ENCODE measurements around the gene CPM. TPM values are rescaled to one million over a fixed set of nuclear protein-coding genes. Genes with fewer than 3 reads are reported as not detected.

CPM gene
- total RNA-seq, 6 experiments from 2014 or later: 1.4 to 3.0 (median 2.3) TPM

DNA sequence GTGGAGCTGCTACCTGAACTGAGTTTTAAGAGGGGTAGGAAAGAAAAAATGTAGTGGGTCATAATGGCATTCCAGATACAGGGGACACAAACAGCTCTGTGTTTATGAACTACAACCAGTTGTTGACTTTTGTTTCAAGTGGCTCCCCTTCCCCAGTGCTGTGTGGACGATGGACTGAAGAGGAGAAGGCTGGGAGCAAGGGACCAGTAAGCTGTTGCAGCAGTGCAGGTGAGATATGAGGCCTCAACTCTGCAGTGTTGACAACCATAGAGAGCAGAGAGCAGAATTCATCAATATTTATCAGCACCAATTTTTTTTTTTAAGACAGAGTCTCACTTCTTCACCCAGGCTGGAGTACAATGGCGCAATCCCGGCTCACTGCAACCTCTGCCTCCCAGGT lies 78.4 kb downstream of the CPM start:
- Mint-ChIP-seq H3K27ac (no peak overlapping the region), H3K4me1 (ENCODE audit: low read depth) (no peaks in the 10 kb centered on the region), H3K27me3 (ENCODE audit: insufficient read depth) (peaks cover 28% of the 10 kb centered on the region), H3K9me3 (no peaks in the 10 kb centered on the region), H3K36me3 (ENCODE audit: low read depth) (no peaks in the 10 kb centered on the region), H3K4me3 (no peak overlapping the region; the same call in 1 of the 2 replicates)
- TF ChIP-seq, protein P1, sequence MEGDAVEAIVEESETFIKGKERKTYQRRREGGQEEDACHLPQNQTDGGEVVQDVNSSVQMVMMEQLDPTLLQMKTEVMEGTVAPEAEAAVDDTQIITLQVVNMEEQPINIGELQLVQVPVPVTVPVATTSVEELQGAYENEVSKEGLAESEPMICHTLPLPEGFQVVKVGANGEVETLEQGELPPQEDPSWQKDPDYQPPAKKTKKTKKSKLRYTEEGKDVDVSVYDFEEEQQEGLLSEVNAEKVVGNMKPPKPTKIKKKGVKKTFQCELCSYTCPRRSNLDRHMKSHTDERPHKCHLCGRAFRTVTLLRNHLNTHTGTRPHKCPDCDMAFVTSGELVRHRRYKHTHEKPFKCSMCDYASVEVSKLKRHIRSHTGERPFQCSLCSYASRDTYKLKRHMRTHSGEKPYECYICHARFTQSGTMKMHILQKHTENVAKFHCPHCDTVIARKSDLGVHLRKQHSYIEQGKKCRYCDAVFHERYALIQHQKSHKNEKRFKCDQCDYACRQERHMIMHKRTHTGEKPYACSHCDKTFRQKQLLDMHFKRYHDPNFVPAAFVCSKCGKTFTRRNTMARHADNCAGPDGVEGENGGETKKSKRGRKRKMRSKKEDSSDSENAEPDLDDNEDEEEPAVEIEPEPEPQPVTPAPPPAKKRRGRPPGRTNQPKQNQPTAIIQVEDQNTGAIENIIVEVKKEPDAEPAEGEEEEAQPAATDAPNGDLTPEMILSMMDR (IDR thresholded peaks at IDR 0.05): no peak
- no peak for DNase-seq

DNA sequence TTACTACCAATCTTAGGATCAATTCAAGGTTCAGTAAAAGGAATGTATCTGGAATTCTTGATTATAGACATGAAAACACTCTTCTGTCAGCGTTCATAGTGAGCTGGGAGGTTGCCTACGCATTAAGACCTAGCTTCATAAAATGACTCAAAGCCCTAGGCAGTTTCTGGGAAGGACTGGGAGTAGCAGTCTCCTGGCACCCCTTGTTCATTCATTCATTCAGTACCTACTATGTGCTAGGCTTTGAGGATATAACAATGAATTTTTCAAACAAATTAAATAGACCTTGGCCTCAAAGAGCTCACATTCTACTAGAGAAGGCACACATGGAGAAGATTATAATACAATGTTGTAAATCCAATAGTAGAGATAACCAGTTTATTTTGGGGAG lies 78.9 kb downstream of the CPM start:
- DNase-seq: no peak
- no peak overlapping the region for H3K27ac Mint-ChIP-seq
- no peaks in the 10 kb centered on the region for H3K9me3 Mint-ChIP-seq
- H3K4me3 Mint-ChIP-seq: no peak overlapping the region
- H3K27me3 Mint-ChIP-seq (ENCODE audit: insufficient read depth): peaks cover 32% of the 10 kb centered on the region
- H3K36me3 Mint-ChIP-seq (ENCODE audit: low read depth): no peaks in the 10 kb centered on the region
- TF ChIP-seq, protein P1 (IDR thresholded peaks at IDR 0.05): no peak
- no peaks in the 10 kb centered on the region for H3K4me1 Mint-ChIP-seq (ENCODE audit: low read depth)

DNA sequence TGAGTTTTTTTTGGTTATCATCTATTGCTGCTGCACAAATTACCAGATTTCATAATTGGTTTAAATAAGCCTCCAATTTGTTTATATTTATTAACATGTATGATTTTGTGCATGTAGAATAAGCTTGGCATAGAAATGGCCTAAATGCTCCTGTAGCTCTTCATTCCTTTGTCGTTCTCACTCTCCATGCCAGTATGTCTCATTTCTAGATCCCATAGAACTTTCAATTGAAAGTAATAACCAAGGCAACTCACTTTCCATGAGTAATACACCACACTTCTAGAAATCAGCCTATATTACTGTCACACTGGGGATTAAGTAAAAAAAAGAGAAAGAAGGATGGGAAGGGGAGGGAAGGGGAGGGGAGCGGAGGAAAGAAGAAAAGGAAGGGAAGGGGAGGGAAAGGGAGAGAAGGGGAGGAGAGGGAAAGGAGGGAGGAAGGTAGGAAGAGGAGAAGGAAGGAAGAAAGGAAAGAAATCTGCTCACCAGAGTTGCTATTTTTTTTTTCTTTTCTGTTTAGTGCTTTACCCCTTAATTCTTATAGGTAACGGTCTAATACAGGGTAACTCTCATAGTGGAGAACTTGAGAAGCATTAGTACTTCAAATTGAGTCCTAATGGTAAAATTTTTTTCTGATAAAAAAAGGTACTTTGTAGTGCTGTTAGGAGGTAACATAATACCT lies 79.4 kb downstream of the CPM start:
- Mint-ChIP-seq H3K27ac (no peak overlapping the region), H3K4me3 (no peak overlapping the region), H3K9me3 (no peaks in the 10 kb centered on the region), H3K27me3 (ENCODE audit: insufficient read depth) (peaks cover 32% of the 10 kb centered on the region), H3K4me1 (ENCODE audit: low read depth) (no peaks in the 10 kb centered on the region), H3K36me3 (ENCODE audit: low read depth) (no peaks in the 10 kb centered on the region)
- no peak for DNase-seq
- TF ChIP-seq, protein P1 (IDR thresholded peaks at IDR 0.05): no peak

DNA sequence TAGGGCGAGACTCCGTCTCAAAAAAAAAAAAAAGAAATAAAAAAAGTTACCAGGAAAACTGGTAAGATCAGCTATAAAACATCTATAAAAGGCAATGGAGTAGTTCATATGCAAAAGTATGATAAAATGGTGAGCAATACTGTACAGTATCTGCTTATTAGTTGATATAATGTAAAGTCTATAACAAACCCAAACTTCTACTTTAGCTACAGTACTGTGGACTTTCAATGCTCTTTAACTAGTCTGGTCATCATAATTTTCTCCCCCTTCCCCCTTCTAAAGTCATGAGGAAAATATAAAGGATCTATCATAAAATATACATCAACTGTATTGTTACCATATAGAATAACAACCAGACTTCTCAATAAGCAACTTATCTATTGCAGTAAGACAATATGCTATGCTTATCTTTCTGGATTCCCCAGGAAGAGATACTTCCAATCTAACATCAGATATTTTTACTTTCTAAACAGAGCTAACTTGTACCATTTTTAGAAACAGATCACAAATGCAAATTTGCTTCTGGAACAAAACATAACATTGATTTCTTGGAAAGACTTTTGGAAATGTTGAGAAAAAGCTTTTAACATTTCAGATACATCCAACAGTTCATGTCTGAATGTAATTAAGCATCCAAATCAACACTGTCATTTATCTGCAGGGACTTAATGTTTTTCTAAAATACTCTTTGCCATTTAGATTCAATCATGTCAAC lies 81.2 kb downstream of the CPM start:
- no peak overlapping the region for H3K27ac Mint-ChIP-seq
- TF ChIP-seq, protein P1 (IDR thresholded peaks at IDR 0.05): no peak
- H3K9me3 Mint-ChIP-seq: no peaks in the 10 kb centered on the region
- H3K36me3 Mint-ChIP-seq (ENCODE audit: low read depth): no peaks in the 10 kb centered on the region; the same call in 1 of the 2 replicates
- no peak overlapping the region for H3K4me3 Mint-ChIP-seq
- no peaks in the 10 kb centered on the region for H3K4me1 Mint-ChIP-seq (ENCODE audit: low read depth)
- H3K27me3 Mint-ChIP-seq (ENCODE audit: insufficient read depth): peaks cover 33% of the 10 kb centered on the region
- DNase-seq: no peak

DNA sequence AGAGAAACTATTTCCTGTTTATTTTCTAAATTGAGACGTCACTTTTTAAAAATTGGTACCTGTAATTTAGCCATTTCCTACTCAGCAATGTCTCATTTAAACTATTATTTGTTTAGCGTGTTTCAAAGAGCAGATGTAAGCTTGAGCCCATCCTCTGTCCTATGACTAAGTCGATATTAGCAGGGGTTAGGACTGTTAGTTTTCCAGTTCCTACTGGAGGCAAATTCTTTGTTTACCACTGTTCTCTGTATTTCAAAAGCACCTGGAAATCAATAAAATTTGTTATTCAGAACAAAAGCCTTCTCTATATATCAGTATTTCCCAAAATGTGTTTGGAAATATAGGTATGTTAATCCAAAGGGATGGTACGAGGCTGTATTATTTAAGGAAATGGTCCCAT lies 82.6 kb downstream of the CPM start:
- DNase-seq: no peak
- peaks cover under 1% of the 10 kb centered on the region; the same call in 1 of the 2 replicates for H3K4me1 Mint-ChIP-seq (ENCODE audit: low read depth)
- TF ChIP-seq, protein P1 (IDR thresholded peaks at IDR 0.05): no peak
- H3K27ac Mint-ChIP-seq: no peak overlapping the region
- no peak overlapping the region for H3K4me3 Mint-ChIP-seq
- peaks cover 33% of the 10 kb centered on the region for H3K27me3 Mint-ChIP-seq (ENCODE audit: insufficient read depth)
- peaks cover 4% of the 10 kb centered on the region for H3K36me3 Mint-ChIP-seq (ENCODE audit: low read depth)
- H3K9me3 Mint-ChIP-seq: peaks cover under 1% of the 10 kb centered on the region; the same call in 1 of the 2 replicates
